ENCODE data around the gene PNRC1.

- TF ChIP-seq, protein P1, sequence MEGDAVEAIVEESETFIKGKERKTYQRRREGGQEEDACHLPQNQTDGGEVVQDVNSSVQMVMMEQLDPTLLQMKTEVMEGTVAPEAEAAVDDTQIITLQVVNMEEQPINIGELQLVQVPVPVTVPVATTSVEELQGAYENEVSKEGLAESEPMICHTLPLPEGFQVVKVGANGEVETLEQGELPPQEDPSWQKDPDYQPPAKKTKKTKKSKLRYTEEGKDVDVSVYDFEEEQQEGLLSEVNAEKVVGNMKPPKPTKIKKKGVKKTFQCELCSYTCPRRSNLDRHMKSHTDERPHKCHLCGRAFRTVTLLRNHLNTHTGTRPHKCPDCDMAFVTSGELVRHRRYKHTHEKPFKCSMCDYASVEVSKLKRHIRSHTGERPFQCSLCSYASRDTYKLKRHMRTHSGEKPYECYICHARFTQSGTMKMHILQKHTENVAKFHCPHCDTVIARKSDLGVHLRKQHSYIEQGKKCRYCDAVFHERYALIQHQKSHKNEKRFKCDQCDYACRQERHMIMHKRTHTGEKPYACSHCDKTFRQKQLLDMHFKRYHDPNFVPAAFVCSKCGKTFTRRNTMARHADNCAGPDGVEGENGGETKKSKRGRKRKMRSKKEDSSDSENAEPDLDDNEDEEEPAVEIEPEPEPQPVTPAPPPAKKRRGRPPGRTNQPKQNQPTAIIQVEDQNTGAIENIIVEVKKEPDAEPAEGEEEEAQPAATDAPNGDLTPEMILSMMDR (IDR thresholded peaks at IDR 0.05; ENCODE audit: low read depth, low read length), result no peak
- TF ChIP-seq EZH2phosphoT487 (IDR thresholded peaks at IDR 0.05; ENCODE audit: low read depth), result no peak
Observed at GRCh38 chr6:89081423-89082322, 1.1 kb downstream of the PNRC1 start.

All from OCI-LY3 (cell line).